GM12891 (cell line): ENCODE measurements around the gene DLD.

Source experiments
- DNase-seq: peaks from one replicate; pipeline ENCODE4 v3.0.0; 2011; ENCODE audit warnings: low spot score; ENCODE audit not compliant: insufficient read length
- FAIRE-seq: peaks from 2 replicates; lab custom pipeline; 2011; peaks lifted over from hg19 to GRCh38; lab: Jason Lieb, UNC
- PAX5 ChIP-seq: IDR thresholded peaks from 2 replicates; pipeline ENCODE4 v1.6.1; 2011; ENCODE audit warnings: low read length, moderate library complexity, mild to moderate bottlenecking; ENCODE audit not compliant: insufficient read depth, severe bottlenecking
- POLR2A ChIP-seq: IDR thresholded peaks from 2 replicates; pipeline ENCODE4 v1.6.1; 2011; ENCODE audit warnings: low read depth, low read length, control low read depth
- POLR2AphosphoS5 ChIP-seq: IDR thresholded peaks from 2 replicates; pipeline ENCODE4 v1.6.1; 2011; ENCODE audit warnings: low read depth, low read length, control low read depth
- POU2F2 ChIP-seq: IDR thresholded peaks from 2 replicates; pipeline ENCODE4 v1.6.1; 2011; ENCODE audit warnings: low read depth, mild to moderate bottlenecking, control low read depth, low read length, moderate library complexity
- SPI1 ChIP-seq: IDR thresholded peaks from 2 replicates; pipeline ENCODE4 v1.6.1; 2011; ENCODE audit warnings: low read depth, low read length, control low read depth
- TAF1 ChIP-seq: IDR thresholded peaks from 2 replicates; pipeline ENCODE4 v1.6.1; 2011; ENCODE audit warnings: low read depth, low read length, control low read depth

DLD gene

GRCh38 chr7:107854989-107855388, 36.0 kb upstream of the DLD start:
- DNase-seq, result no peak
- TF ChIP-seq POLR2A, result no peak
- TF ChIP-seq POLR2AphosphoS5, result no peak
- no peak for TF ChIP-seq SPI1
- TF ChIP-seq PAX5, result no peak
- TF ChIP-seq POU2F2, result no peak
- no peak for TF ChIP-seq TAF1

GRCh38 chr7:107856806-107857540, 34.0 kb upstream of the DLD start:
- FAIRE-seq (no peak), DNase-seq (no peak)
- TF ChIP-seq POLR2AphosphoS5 (no peak), PAX5 (no peak), POU2F2 (no peak), SPI1 (no peak), TAF1 (no peak), POLR2A (no peak)

More at GRCh38 chr7:107854989-107855388, 36.0 kb upstream of the DLD start:
- no peak for FAIRE-seq

DNA sequence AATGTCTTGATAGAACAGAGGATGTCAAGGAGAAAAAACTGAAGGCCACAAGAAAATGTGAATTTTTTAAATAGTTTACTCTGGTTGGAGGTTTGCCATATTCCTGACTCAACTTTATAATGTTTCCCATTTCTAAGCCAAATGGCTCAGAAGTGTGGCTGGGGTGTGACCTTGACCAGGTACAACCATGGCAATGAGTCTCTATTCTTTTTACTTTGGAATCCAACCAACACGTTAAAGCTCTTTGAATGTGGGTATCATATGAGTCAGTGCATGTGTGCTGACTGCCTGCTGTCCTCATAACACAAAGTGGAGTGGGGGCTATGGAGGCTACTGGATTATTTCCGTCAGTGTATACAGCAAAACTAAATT, 33.5 kb upstream of the DLD start:
- no peak for FAIRE-seq
- DNase-seq, result no peak
- TF ChIP-seq POU2F2 (no peak), PAX5 (no peak), POLR2AphosphoS5 (no peak)

GRCh38 chr7:107858280-107858679, 32.7 kb upstream of the DLD start:
- TF ChIP-seq POLR2AphosphoS5, result no peak
- TF ChIP-seq PAX5, result no peak
- DNase-seq (no peak), FAIRE-seq (no peak)

- TF ChIP-seq POU2F2 (no peak), PAX5 (no peak), TAF1 (no peak), POLR2A (no peak), POLR2AphosphoS5 (no peak), SPI1 (no peak)
- no peak for DNase-seq
- no peak for FAIRE-seq
These were observed 30.6 kb upstream of the DLD start for GRCh38 chr7:107860279-107860961.

DNA sequence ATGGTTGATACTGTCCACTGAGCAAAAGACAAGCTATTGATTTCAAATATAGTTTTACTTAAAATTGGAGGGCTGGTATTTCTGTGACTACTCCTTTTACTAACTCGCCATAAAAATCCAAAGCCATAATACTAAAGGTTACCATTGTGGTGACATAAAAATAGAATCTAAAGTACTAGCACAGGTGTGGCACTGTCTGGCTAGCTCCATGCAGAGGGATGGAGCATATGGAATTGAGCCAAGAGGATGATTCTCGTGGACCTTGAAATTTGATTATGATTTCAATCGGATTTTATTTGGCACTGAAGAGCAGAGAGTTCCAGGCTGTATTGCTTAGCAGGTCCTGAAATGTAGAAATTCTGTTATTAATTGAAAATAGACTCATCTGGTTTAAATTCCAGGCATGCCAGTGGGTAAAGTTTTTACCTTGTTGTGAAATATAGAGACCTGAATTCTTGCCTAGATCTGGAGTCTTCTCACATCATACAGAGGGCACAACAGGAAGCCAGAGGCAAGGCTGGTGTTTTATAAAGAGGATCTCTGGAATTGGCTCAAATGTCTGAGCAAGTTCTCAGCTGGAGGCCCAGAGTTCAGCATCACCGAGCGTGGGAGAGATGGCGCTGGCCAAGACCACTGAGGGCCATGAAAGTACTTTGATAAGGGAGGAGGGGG, 29.9 kb upstream of the DLD start:
- no peak for TF ChIP-seq POU2F2
- no peak for TF ChIP-seq SPI1
- TF ChIP-seq TAF1, result no peak
- no peak for TF ChIP-seq POLR2A
- no peak for TF ChIP-seq POLR2AphosphoS5
- TF ChIP-seq PAX5, result no peak
- no peak for DNase-seq
- FAIRE-seq, result no peak

DNA sequence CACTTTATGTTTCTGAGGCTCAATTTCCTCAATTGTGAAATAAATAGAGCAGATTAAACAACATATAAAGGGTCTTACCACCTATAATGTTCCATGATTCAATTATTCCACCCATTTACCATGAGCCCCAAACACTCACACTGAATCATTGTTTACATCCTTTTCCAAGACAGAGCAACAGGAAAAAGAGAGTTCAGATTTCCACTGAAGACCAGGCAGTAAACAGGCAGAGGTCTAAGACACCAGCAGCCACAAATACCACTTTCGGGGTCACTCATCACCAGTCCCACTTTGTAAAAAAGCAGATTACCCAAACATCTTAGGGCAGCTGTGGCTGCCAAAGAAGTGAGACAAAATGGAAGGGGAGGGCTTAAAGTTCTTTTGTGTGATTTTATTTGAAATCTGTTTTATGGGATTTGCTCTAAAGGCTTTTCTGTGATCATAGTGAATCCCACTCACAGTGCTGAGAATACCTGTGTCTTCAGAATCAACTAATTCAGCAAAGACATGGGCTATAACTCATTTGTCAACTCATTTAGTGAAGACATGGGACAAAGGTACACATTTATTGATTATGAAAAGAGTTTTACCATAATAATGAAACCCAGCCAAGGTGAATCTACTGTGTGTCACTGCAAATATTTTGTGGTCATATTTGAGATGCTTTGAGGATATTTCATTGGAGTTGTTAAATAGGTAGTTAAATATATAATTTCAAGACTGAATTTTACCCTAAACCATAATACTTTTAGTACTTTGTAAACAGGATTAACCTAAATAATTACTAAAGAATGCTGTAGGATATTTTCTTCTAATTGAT, 24.8 kb upstream of the DLD start:
- DNase-seq (no peak), FAIRE-seq (no peak)
- TF ChIP-seq PAX5 (no peak), TAF1 (no peak), SPI1 (no peak), POLR2AphosphoS5 (no peak)

DNA sequence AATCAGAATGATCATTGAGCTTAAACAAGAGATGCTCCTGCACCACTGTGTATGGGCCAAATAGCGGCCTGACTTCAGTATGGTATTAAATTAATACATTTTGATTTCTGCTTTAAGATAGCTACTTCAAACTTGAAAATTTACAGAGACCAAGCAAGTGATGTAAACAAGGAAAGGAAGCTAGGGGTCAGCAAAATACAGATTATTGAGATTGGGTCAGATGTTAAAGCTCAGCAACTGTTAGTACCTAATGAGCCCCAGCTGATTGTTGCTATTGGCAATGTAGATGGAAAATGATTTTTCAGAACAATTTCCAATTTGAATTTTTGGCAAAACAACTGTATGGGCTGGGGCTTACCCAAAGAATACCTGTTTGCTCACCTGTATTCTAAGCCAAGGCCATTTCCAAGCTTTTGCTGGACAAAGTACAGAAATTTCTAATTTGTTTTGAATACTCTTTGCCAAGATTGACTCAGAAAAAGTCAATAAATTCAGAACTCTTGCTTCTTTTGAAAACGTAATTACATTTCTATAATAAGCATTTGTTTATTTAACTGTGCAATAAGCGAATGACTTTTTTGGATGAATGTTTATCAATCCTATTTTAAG, 23.0 kb upstream of the DLD start:
- DNase-seq (no peak), FAIRE-seq (no peak)
- TF ChIP-seq SPI1 (no peak), POLR2AphosphoS5 (no peak), TAF1 (no peak), POLR2A (no peak), POU2F2 (no peak), PAX5 (no peak)

DNA sequence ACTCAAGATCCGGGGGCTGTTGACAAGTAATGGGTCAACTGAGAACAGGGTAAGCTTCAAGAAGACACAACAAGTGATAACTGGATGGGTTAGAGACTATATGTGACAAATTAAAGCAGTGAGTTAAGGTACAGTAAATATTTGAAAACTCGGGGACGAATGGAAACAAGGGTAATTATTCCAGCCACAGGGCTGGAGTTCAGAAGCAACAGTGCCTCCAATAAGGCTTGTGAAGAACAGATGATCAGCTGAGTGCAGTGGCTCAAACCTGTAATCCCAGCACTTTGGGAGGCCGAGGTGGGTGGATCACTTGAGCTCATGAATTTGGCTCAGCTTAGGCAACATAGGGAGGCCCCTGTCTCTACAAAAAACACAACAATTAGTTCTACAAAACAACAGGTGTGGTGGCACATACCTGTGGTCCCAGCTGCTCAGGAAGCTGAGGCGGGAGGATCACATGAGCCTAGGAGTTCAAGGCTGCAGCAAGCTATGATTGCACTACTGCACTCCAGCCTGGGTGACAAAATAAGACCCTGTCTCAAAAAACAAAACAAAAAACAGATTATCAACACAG, 20.5 kb upstream of the DLD start:
- DNase-seq (no peak), FAIRE-seq (no peak)
- TF ChIP-seq POLR2A (no peak), TAF1 (no peak)
